Suprapubic skin (tissue), 4 donors: ENCODE data around the gene SSRP1. TPM values are rescaled to one million over a fixed set of nuclear protein-coding genes. Genes with fewer than 3 reads are reported as not detected.
A peak's percentile ranks its signal among the peaks of the same experiment; 100 is the strongest.
"Not testable (repeated sequence)": the region's sequence is repeated elsewhere in the genome, so short reads cannot be mapped to it uniquely, and the experiment has no call there.

ENCODE experiments used
- DNase-seq, 2 donors: peaks; one replicate each; pipeline ENCODE4 v3.0.0-alpha.2; 2019; ENCODE audit warnings: low spot score in 2 of 2
- H3K27ac ChIP-seq: fragments of 200-600 bp; sonication (generic); one replicate; pipeline ENCODE4 v1.5.1; 2019
- H3K27me3 ChIP-seq: fragments of 200-600 bp; sonication (generic); one replicate; pipeline ENCODE4 v1.5.1; 2019
- H3K36me3 ChIP-seq: fragments of 200-600 bp; sonication (generic); one replicate; pipeline ENCODE4 v1.5.1; 2019
- H3K4me1 ChIP-seq: fragments of 200-600 bp; sonication (generic); one replicate; pipeline ENCODE4 v1.5.1; 2019
- H3K4me3 ChIP-seq: fragments of 200-600 bp; sonication (generic); one replicate; pipeline ENCODE4 v1.5.1; 2019; ENCODE audit warnings: mild to moderate bottlenecking
- H3K9me3 ChIP-seq: fragments of 200-600 bp; sonication (generic); one replicate; pipeline ENCODE4 v1.5.1; 2019
- EP300 ChIP-seq: sonication (generic); formaldehyde crosslinking; IDR thresholded peaks from one replicate; pipeline ENCODE4 v1.6.1; 2017; ENCODE audit warnings: antibody characterized with exemption
- POLR2A ChIP-seq, 2 donors: fragments of 450-650 bp; IDR thresholded peaks; one replicate each; pipeline ENCODE4 v1.6.1; 2017; ENCODE audit warnings: antibody characterized with exemption in 2 of 2, mild to moderate bottlenecking in 2 of 2, moderate library complexity in 2 of 2
- POLR2AphosphoS5 ChIP-seq, 3 donors: sonication (generic); formaldehyde crosslinking; IDR thresholded peaks; one replicate each; pipeline ENCODE4 v1.6.1; 2017; ENCODE audit warnings: antibody characterized with exemption in 3 of 3
- WGBS: methylation state at CpG from one replicate; pipeline ENCODE4 v1.1.5; 2018; 5-methylcytosine and 5-hydroxymethylcytosine counted together
- total RNA-seq, 4 donors: library from RNA; depleted of rRNA; stranded (reverse); fragments of >200 nt; gene quantifications; one replicate each; pipeline ENCODE4 v1.1.0, GENCODE V29; 2016
- TF ChIP-seq, protein P1 (sequence below), 2 donors: fragments of 200-600 bp in 1 of 2; fragments of 450-650 bp in 1 of 2; sonication (generic) in 1 of 2; IDR thresholded peaks; one replicate each; pipeline ENCODE4 v1.5.1; 2016 to 2019; ENCODE audit warnings: antibody characterized with exemption in 2 of 2, mild to moderate bottlenecking in 1 of 2, moderate library complexity in 1 of 2

Gene SSRP1
- total RNA-seq, 4 donors from 2014 or later, result 59.9 to 96.5 (median 67.9) TPM

DNA sequence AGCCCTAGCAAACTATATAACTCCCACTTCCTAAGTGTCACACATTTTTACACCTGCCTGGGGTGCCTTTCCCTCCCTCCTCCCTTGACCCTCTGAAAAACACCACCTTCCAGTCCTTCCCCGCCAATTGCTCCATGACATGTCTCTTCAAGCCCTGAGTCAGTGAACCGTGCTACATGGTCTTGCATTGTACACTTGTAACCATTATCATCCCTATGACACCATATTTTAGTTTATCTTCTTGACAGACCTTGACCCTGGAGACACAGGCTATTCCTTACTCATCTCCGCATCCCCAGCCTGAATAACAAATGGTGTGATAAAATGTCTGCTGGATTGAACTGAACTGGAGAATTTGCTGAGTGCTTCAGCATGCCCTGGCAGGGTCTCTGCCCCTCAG is 47.8 kb downstream of the SSRP1 start:
- 91% methylated on average over 3 of the region's 3 CpGs for WGBS
- no peaks in the 10 kb centered on the region for H3K9me3 ChIP-seq

DNA sequence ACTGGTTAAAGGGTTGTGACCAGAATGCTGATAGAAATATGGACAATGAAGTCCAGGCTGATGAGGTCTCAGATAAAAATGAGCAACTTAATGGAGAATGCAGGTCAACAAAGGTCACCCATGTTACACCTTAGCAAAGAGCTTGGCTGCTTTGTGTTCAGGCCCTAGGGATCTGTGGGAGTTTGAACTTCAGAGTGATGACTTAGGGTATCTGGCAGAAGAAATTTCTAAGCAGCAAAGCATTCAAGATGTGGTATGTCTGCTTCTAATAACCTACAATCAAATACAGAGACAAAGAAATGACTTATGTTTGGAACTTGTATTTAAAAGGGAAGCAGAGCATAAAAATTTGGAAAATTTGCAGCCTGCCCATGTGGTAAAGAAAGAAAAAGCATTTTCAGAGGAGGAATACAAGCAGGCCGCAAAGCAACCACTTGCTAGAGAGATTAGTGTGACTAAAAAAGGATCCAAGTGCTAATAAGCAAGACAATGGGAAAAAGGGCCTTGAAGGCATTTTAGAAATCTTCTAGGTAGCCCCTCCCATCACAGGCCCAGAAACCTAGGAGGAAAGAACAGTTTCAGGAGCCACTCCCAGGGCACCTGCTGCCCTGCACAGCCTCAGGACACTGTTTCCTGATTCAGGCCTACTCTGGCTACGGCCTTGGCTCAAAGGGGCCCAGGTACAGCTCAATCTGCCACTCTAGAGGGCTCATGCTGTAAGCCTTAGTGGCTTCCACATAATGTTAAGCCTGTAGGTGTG is 52.3 kb downstream of the SSRP1 start:
- no peaks in the 10 kb centered on the region for H3K36me3 ChIP-seq
- TF ChIP-seq POLR2A (IDR thresholded peaks at IDR 0.05) (no peak), POLR2AphosphoS5 (IDR thresholded peaks at IDR 0.05) (no peak), EP300 (no peak)
- TF ChIP-seq, protein P1, sequence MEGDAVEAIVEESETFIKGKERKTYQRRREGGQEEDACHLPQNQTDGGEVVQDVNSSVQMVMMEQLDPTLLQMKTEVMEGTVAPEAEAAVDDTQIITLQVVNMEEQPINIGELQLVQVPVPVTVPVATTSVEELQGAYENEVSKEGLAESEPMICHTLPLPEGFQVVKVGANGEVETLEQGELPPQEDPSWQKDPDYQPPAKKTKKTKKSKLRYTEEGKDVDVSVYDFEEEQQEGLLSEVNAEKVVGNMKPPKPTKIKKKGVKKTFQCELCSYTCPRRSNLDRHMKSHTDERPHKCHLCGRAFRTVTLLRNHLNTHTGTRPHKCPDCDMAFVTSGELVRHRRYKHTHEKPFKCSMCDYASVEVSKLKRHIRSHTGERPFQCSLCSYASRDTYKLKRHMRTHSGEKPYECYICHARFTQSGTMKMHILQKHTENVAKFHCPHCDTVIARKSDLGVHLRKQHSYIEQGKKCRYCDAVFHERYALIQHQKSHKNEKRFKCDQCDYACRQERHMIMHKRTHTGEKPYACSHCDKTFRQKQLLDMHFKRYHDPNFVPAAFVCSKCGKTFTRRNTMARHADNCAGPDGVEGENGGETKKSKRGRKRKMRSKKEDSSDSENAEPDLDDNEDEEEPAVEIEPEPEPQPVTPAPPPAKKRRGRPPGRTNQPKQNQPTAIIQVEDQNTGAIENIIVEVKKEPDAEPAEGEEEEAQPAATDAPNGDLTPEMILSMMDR (IDR thresholded peaks at IDR 0.05), result no peak
- WGBS, result 34% methylated on average over 2 of the region's 2 CpGs
- no peak overlapping the region for H3K27ac ChIP-seq
- no peaks in the 10 kb centered on the region for H3K27me3 ChIP-seq
- no peak overlapping the region for H3K4me3 ChIP-seq
- H3K4me1 ChIP-seq, result peaks cover 18% of the 10 kb centered on the region
- DNase-seq, result no peak
- H3K9me3 ChIP-seq, result no peaks in the 10 kb centered on the region

More for the DNA sequence above, 47.8 kb downstream of the SSRP1 start:
- DNase-seq, result no peak
- no peak overlapping the region for H3K27ac ChIP-seq
- TF ChIP-seq, protein P1 (IDR thresholded peaks at IDR 0.05), result no peak
- no peak for TF ChIP-seq POLR2A (IDR thresholded peaks at IDR 0.05)
- no peak for TF ChIP-seq EP300
- TF ChIP-seq POLR2AphosphoS5 (IDR thresholded peaks at IDR 0.05), result no peak
- no peak overlapping the region for H3K4me3 ChIP-seq
- peaks cover 28% of the 10 kb centered on the region for H3K4me1 ChIP-seq
- H3K36me3 ChIP-seq, result no peaks in the 10 kb centered on the region
- H3K27me3 ChIP-seq, result no peaks in the 10 kb centered on the region

DNA sequence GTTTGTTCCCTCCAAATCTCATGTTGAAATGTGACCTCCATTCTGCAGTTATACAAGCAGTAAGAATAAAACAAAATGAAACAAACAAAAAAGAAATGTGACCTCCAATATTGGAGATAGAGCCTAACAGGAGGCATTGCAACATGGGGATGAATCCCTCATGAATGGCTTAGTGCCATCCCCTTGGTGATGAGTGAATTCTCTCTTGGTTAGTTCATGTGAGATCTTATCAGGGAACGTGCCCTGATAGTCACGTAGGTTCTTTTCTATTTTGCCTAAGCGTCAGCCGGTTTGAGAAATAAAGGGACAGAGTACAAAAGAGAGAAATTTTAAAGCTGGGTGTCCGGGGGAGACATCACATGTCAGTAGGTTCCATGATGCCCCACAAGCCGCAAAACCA is 54.1 kb downstream of the SSRP1 start:
- not testable (repeated sequence) for H3K27ac ChIP-seq, H3K36me3 ChIP-seq, DNase-seq, H3K9me3 ChIP-seq, H3K4me3 ChIP-seq, H3K27me3 ChIP-seq
- H3K4me1 ChIP-seq, result peaks cover 35% of the 10 kb centered on the region
- WGBS, result 81% methylated on average over 6 of the region's 6 CpGs

DNA sequence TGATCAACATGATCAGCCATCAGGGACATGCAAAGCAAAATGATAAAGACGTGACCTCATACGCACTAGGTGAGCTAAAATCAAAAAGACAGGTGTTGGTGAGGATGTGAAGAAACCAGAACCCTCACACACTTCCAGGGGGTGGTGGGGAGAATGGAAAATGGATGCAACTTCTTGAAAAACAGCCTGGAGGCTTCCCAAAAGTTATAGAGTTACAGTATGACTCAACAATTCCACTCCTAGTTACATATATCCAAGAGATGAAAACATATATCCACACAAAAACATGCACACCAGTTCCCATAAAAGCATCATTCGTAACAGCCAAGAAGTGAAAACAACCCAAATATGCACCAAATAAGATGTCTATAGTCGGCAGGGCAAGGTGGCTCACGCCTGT is 56.6 kb downstream of the SSRP1 start:
- H3K4me1 ChIP-seq, result peaks cover 36% of the 10 kb centered on the region
- H3K9me3 ChIP-seq, result no peaks in the 10 kb centered on the region
- DNase-seq, result no peak
- no peak overlapping the region for H3K4me3 ChIP-seq
- H3K27me3 ChIP-seq, result no peaks in the 10 kb centered on the region
- TF ChIP-seq POLR2AphosphoS5 (IDR thresholded peaks at IDR 0.05) (no peak), POLR2A (IDR thresholded peaks at IDR 0.05) (no peak), EP300 (no peak)
- TF ChIP-seq, protein P1 (IDR thresholded peaks at IDR 0.05), result no peak
- no peaks in the 10 kb centered on the region for H3K36me3 ChIP-seq
- H3K27ac ChIP-seq, result no peak overlapping the region
- WGBS, result 87% methylated on average over 5 of the region's 5 CpGs

DNA sequence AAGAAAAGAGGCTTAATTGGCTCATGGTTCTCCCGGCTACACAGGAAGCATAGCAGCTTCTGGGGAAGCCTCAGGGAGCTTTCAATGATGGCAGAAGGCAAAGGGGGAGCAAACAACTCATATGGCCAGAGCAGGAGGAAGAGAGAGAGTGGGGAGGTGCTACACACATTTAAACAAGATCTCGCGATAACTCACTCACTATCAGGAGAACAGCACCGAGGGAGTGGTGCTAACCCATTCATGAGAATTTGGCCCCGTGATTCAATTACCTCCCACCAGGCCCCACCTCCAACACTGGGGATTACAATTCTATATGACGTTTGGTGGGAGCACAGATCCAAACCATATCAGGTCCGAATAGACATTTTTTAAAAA is 57.0 kb downstream of the SSRP1 start:
- Histone ChIP-seq H3K9me3 (no peaks in the 10 kb centered on the region), H3K4me1 (peaks cover 33% of the 10 kb centered on the region), H3K27ac (peak overlapping the region; percentile 67), H3K4me3 (no peak overlapping the region), H3K27me3 (no peaks in the 10 kb centered on the region), H3K36me3 (no peaks in the 10 kb centered on the region)
- TF ChIP-seq POLR2AphosphoS5 (IDR thresholded peaks at IDR 0.05), result no peak
- TF ChIP-seq EP300, result no peak
- TF ChIP-seq, protein P1 (IDR thresholded peaks at IDR 0.05), result no peak
- no peak for TF ChIP-seq POLR2A (IDR thresholded peaks at IDR 0.05)
- no peak for DNase-seq
- 79% methylated on average over 7 of the region's 7 CpGs for WGBS
